Measurements from ENCODE around the gene ZNF687.

DNA sequence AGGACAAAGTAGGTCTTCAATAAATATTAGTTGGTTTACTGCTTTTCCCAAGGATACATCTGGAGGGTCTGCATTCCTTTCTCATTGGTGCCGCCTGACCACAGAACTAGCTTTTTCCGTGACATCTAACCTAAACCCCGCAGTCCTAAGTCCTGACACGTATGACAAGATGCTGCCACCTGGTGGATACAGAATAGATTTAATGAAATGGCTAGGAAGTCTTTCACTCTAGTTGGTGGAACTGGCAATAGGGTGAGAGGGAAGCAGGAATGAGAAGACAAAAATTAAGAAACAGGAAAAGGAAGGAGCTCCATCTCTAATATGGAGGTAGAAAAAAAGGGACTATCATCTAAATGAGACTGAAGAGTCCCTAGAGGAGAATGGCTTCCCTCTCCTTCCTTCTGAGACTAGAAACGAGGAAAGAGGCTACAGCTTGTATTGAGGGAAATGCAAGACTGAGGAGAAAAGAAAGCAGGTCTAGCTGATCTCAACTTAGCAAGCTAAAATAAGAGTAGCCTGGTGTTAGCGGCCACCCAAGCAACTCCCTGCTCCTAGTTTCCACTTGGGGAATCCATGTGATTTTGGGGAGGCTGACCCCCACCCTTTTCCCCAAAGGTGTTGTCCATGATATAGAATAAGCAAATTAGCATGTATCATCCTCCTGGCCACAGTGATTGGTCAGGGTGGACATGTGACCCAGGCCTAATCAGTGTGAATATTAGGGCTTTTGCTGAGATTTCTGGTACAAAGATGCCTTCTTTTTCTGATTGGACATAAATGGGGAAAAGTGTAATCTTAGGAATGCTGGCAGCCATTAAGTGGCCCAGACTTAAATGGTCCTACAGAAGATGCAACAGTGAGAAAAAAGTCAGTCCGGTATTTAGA, 59.0 kb downstream of the ZNF687 start:
- TF ChIP-seq CTCF (IDR thresholded peaks at IDR 0.05; ENCODE audit: low read depth, low read length) (peak; percentile 92), EZH2phosphoT487 (IDR thresholded peaks at IDR 0.05; ENCODE audit: low read depth) (no peak)

Data from OCI-LY3 (cell line).